Measurements from ENCODE around the gene ZNF668. TPM values are rescaled to one million over a fixed set of nuclear protein-coding genes. Genes with fewer than 3 reads are reported as not detected.

Gene ZNF668
- total and polyA plus RNA-seq, 2 of the 13 experiments (the other 11 are each of a cell fraction or from before 2014, with no cell fraction given): 3.8 to 9.8 TPM

GRCh38 chr16:31073142-31073969, 684 bp downstream of the ZNF668 start (continued):
- TF ChIP-seq CBX2 (IDR thresholded peaks at IDR 0.05; ENCODE audit: low read depth, low read length) (no peak), CBX2 (CRISPR knock-in tag; IDR thresholded peaks at IDR 0.05; ENCODE audit: low read depth) (no peak), ZNF260 (CRISPR knock-in tag; IDR thresholded peaks at IDR 0.05; ENCODE audit: borderline replicate concordance, low read depth) (no peak), HDAC2 (CRISPR knock-in tag; IDR thresholded peaks at IDR 0.05) (no peak), MXI1 (IDR thresholded peaks at IDR 0.05; ENCODE audit: borderline replicate concordance, low read depth, low read length) (peak; percentile 47; the same call in 2 of the 3 replicates), ZNF205 (CRISPR knock-in tag; IDR thresholded peaks at IDR 0.05) (no peak; the same call in 1 of the 2 replicates), RERE (CRISPR knock-in tag; IDR thresholded peaks at IDR 0.05; ENCODE audit: low read depth) (no peak), ZNF562 (CRISPR knock-in tag; IDR thresholded peaks at IDR 0.05; ENCODE audit: borderline replicate concordance) (no peak), ZNF7 (CRISPR knock-in tag; IDR thresholded peaks at IDR 0.05) (0 out of 2 replicates have a peak, but pooled peaks have one; percentile 3), NCOA5 (CRISPR knock-in tag; IDR thresholded peaks at IDR 0.05) (no peak), ZNF101 (CRISPR knock-in tag; IDR thresholded peaks at IDR 0.05; ENCODE audit: borderline replicate concordance, low read depth) (no peak), ZNF740 (CRISPR knock-in tag; IDR thresholded peaks at IDR 0.05) (peak; percentile 57; the same call in 1 of the 2 replicates), ZNF737 (CRISPR knock-in tag; IDR thresholded peaks at IDR 0.05; ENCODE audit: borderline replicate concordance) (0 out of 2 replicates have a peak, but pooled peaks have one; percentile 76), CHD4 (IDR thresholded peaks at IDR 0.05; ENCODE audit: borderline replicate concordance, low read length) (peak; percentile 51; the same call in 1 of the 2 replicates), ZNF839 (CRISPR knock-in tag; IDR thresholded peaks at IDR 0.05; ENCODE audit: borderline replicate concordance) (0 out of 2 replicates have a peak, but pooled peaks have one; percentile 59), TOPORS (CRISPR knock-in tag; IDR thresholded peaks at IDR 0.05) (no peak), ZKSCAN5 (CRISPR knock-in tag; IDR thresholded peaks at IDR 0.05) (0 out of 2 replicates have a peak, but pooled peaks have one; percentile 64)
- TF ChIP-seq, protein P1, sequence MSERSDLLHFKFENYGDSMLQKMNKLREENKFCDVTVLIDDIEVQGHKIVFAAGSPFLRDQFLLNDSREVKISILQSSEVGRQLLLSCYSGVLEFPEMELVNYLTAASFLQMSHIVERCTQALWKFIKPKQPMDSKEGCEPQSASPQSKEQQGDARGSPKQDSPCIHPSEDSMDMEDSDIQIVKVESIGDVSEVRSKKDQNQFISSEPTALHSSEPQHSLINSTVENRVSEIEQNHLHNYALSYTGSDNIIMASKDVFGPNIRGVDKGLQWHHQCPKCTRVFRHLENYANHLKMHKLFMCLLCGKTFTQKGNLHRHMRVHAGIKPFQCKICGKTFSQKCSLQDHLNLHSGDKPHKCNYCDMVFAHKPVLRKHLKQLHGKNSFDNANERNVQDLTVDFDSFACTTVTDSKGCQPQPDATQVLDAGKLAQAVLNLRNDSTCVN (CRISPR knock-in tag; IDR thresholded peaks at IDR 0.05; ENCODE audit: borderline replicate concordance): 0 out of 2 replicates have a peak, but pooled peaks have one; percentile 12
- TF ChIP-seq, protein P2, sequence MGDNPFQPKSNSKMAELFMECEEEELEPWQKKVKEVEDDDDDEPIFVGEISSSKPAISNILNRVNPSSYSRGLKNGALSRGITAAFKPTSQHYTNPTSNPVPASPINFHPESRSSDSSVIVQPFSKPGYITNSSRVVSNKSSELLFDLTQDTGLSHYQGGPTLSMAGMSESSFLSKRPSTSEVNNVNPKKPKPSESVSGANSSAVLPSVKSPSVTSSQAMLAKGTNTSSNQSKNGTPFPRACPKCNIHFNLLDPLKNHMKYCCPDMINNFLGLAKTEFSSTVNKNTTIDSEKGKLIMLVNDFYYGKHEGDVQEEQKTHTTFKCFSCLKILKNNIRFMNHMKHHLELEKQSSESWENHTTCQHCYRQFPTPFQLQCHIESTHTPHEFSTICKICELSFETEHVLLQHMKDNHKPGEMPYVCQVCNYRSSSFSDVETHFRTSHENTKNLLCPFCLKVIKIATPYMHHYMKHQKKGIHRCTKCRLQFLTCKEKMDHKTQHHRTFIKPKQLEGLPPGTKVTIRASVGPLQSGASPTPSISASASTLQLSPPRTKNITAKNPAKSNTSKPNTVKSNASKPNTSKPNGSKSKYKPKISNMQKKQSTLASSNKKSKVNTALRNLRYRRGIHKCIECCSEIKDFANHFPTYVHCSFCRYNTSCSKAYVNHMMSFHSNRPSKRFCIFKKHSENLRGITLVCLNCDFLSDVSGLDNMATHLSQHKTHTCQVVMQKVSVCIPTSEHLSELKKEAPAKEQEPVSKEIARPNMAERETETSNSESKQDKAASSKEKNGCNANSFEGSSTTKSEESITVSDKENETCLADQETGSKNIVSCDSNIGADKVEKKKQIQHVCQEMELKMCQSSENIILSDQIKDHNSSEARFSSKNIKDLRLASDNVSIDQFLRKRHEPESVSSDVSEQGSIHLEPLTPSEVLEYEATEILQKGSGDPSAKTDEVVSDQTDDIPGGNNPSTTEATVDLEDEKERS (CRISPR knock-in tag; IDR thresholded peaks at IDR 0.05): no peak

Data from HepG2 (cell line).